GM12878 (cell line): ENCODE results near the gene FN1. TPM values are rescaled to one million over a fixed set of nuclear protein-coding genes. Genes with fewer than 3 reads are reported as not detected.

ENCODE experiments used
- ATAC-seq: fragments of 200-7000 bp; cut with Tn5 transposase; 3 replicates; pipeline ENCODE4 v1.9.1; 2020; ENCODE audit warnings: mild to moderate bottlenecking, moderate library complexity
- BruUV-seq: library from RNA; stranded (reverse); fragments of 400-500 nt; replicated peaks from 2 replicates; lab custom pipeline; 2021; lab: Mats Ljungman, UMichigan
- CTCF ChIA-PET: fragments of 300-600 bp; sonication (Branson Sonifier 250); formaldehyde crosslinking; extraction: SDS; loops from one replicate; lab custom pipeline; 2021; ENCODE audit warnings: inconsistent platforms; lab: Yijun Ruan, JAX
- POLR2A ChIA-PET: fragments of 350-600 bp; formaldehyde crosslinking; extraction: SDS; loops from one replicate; lab custom pipeline; 2021; ENCODE audit warnings: inconsistent platforms; lab: Charles Lee
- RAD21 ChIA-PET: fragments of 300-600 bp; sonication (Branson Sonifier 250); formaldehyde crosslinking; loops from one replicate; lab custom pipeline; 2023; ENCODE audit warnings: antibody characterized with exemption; ENCODE audit not compliant: unreplicated experiment; lab: Charles Lee
- SMC1A ChIA-PET: fragments of 300-600 bp; sonication (Branson Sonifier 250); formaldehyde crosslinking; loops from one replicate; lab custom pipeline; 2023; ENCODE audit not compliant: unreplicated experiment, uncharacterized antibody; lab: Charles Lee
- DNase-seq: peaks from one replicate; pipeline ENCODE4 v3.0.0-alpha.2; 2011; ENCODE audit warnings: low read depth, low spot score
- FAIRE-seq: peaks from 3 replicates; lab custom pipeline; 2011; peaks lifted over from hg19 to GRCh38; lab: Jason Lieb, UNC
- H2AFZ ChIP-seq: 2 replicates; pipeline ENCODE4 v1.6.0; 2011; ENCODE audit warnings: low read depth, low read length, control low read depth; ENCODE audit not compliant: control insufficient read depth
- H3K27ac ChIP-seq: 2 replicates; pipeline ENCODE4 v1.5.1; 2011; ENCODE audit warnings: control low read depth; ENCODE audit not compliant: control insufficient read depth, insufficient read depth
- H3K27me3 ChIP-seq, 2 experiments: replicated peaks in 1 of 2; 2 replicates each; pipeline versions ENCODE4 v1.6.0 to v1.6.1; 2011; ENCODE audit warnings: low read length in 1 of 2; ENCODE audit not compliant: control insufficient read depth in 2 of 2, insufficient read depth in 2 of 2
- H3K36me3 ChIP-seq, 2 experiments: 2 replicates each; pipeline ENCODE4 v1.5.1; 2011; ENCODE audit warnings: low read length in 1 of 2; ENCODE audit not compliant: control insufficient read depth in 2 of 2, insufficient read depth in 2 of 2
- H3K4me1 ChIP-seq: 2 replicates; pipeline ENCODE4 v1.6.1; 2011; ENCODE audit warnings: mild to moderate bottlenecking, low read length, moderate library complexity, mixed read lengths; ENCODE audit not compliant: control insufficient read depth, insufficient read depth
- H3K4me2 ChIP-seq: 2 replicates; pipeline ENCODE4 v1.6.0; 2011; ENCODE audit warnings: control low read depth; ENCODE audit not compliant: control insufficient read depth, insufficient read depth
- H3K4me3 ChIP-seq: fragments of 200-600 bp; sonication (generic); 2 replicates; pipeline ENCODE4 v1.5.1; 2016
- H3K79me2 ChIP-seq: 2 replicates; pipeline ENCODE4 v1.6.0; 2011; ENCODE audit warnings: low read length; ENCODE audit not compliant: control insufficient read depth, insufficient read depth
- H3K9ac ChIP-seq: 2 replicates; pipeline ENCODE4 v1.8.0; 2011; ENCODE audit warnings: low read length, control low read depth, mixed read lengths; ENCODE audit not compliant: control insufficient read depth, insufficient read depth
- H3K9me3 ChIP-seq: replicated peaks from 3 replicates; pipeline ENCODE4 v1.5.1; 2011; ENCODE audit warnings: mild to moderate bottlenecking, low read length; ENCODE audit not compliant: control insufficient read depth, insufficient read depth
- H4K20me1 ChIP-seq: 2 replicates; pipeline ENCODE4 v1.6.0; 2011; ENCODE audit not compliant: control insufficient read depth, insufficient read depth
- BHLHE40 ChIP-seq, 2 experiments: fragments of 450-650 bp in 1 of 2; IDR thresholded peaks; 2 replicates each; pipeline ENCODE4 v1.6.1; 2011 to 2017; ENCODE audit warnings: low read depth in 2 of 2, borderline replicate concordance in 1 of 2, improper control_type of control experiment in 1 of 2, low read length in 1 of 2, mild to moderate bottlenecking in 1 of 2
- CHD2 ChIP-seq: IDR thresholded peaks from 2 replicates; pipeline ENCODE4 v1.6.1; 2011; ENCODE audit warnings: low read depth, low read length, improper control_type of control experiment, borderline replicate concordance
- E2F4 ChIP-seq: IDR thresholded peaks from 2 replicates; pipeline ENCODE4 v1.6.1; 2012; ENCODE audit warnings: low read depth, low read length, improper control_type of control experiment
- GATAD2B ChIP-seq: fragments of 450-650 bp; conservative IDR thresholded peaks from 2 replicates; pipeline ENCODE4 v1.6.1; 2017; ENCODE audit warnings: low read depth, mild to moderate bottlenecking, moderate library complexity
- PKNOX1 ChIP-seq: fragments of 450-650 bp; IDR thresholded peaks from 2 replicates; pipeline ENCODE4 v1.6.1; 2016; ENCODE audit warnings: mild to moderate bottlenecking
- RELA ChIP-seq: fragments of 450-650 bp; IDR thresholded peaks from 2 replicates; pipeline ENCODE4 v1.8.0; 2014; ENCODE audit warnings: borderline replicate concordance; ENCODE audit not compliant: partially characterized antibody
- SUPT20H ChIP-seq: IDR thresholded peaks from 2 replicates; pipeline ENCODE4 v1.6.1; 2011; ENCODE audit warnings: low read depth, mild to moderate bottlenecking, low read length, moderate library complexity, borderline replicate concordance; ENCODE audit not compliant: control insufficient read depth
- ZBTB11 ChIP-seq: fragments of 450-650 bp; formaldehyde crosslinking; IDR thresholded peaks from 2 replicates; pipeline ENCODE4 v1.5.0; 2022; ENCODE audit warnings: mild to moderate bottlenecking, missing genetic modification characterization
- ZZZ3 ChIP-seq: IDR thresholded peaks from 2 replicates; pipeline ENCODE4 v1.6.1; 2011; ENCODE audit warnings: low read depth; ENCODE audit not compliant: control insufficient read depth, insufficient read length
- WGBS: methylation state at CpG from one replicate; pipeline ENCODE4 v1.1.6; 2016; ENCODE audit warnings: low lambda C conversion rate; ENCODE audit not compliant: insufficient replicate concordance, insufficient coverage; ENCODE audit errors: missing lambda C conversion rate; 5-methylcytosine and 5-hydroxymethylcytosine counted together
- in situ Hi-C: fragments of 300-500 bp; cut with MboI; formaldehyde crosslinking; loops from 9 replicates; pipeline ENCODE4 v1.14.3; 2018; ENCODE audit warnings: mixed read lengths
- intact Hi-C: fragments of 100-400 bp; cut with micrococcal nuclease; formaldehyde crosslinking; loops from one replicate; pipeline ENCODE4 v1.14.2; 2022; ENCODE audit not compliant: unreplicated experiment
- polyA plus RNA-seq, 11 experiments: library from polyadenylated mRNA; depleted of rRNA in 4 of 11; unstranded in 6 of 11; stranded (reverse) in 5 of 11; fragments of >200 nt; fragmentation: Nextera tagmentation in 4 of 11; fragmentation: Illumina TruSeq in 1 of 11; extraction: Ambion mirVana in 4 of 11; extraction: Trizol in 1 of 11; gene quantifications; 1 replicate in 1 of 11; 2 replicates in 10 of 11; pipeline versions ENCODE4 v1.2.1 to v1.2.3, GENCODE V29; 2011 to 2016; ENCODE audit warnings: inconsistent platforms in 2 of 11, missing spikeins in 2 of 11, low read depth in 1 of 11
- total RNA-seq, 4 experiments: library from RNA; depleted of rRNA in 3 of 4; stranded (reverse); fragments of >200 nt in 3 of 4; fragmentation: Illumina TruSeq in 1 of 4; extraction: Trizol in 1 of 4; gene quantifications; 2 replicates each; pipeline versions ENCODE4 v1.2.1 to v1.2.3, GENCODE V29; 2013 to 2021
- TF ChIP-seq, protein P1 (sequence below): fragments of 450-650 bp; IDR thresholded peaks from 2 replicates; pipeline ENCODE4 v1.6.1; 2018; ENCODE audit warnings: mild to moderate bottlenecking, low read depth, moderate library complexity; ENCODE audit not compliant: partially characterized antibody

FN1 gene
- total and polyA plus RNA-seq, 10 of the 15 experiments (the other 5 are each of a cell fraction or from before 2014, with no cell fraction given) = 0.60 to 9.4 (median 1.5) TPM

DNA sequence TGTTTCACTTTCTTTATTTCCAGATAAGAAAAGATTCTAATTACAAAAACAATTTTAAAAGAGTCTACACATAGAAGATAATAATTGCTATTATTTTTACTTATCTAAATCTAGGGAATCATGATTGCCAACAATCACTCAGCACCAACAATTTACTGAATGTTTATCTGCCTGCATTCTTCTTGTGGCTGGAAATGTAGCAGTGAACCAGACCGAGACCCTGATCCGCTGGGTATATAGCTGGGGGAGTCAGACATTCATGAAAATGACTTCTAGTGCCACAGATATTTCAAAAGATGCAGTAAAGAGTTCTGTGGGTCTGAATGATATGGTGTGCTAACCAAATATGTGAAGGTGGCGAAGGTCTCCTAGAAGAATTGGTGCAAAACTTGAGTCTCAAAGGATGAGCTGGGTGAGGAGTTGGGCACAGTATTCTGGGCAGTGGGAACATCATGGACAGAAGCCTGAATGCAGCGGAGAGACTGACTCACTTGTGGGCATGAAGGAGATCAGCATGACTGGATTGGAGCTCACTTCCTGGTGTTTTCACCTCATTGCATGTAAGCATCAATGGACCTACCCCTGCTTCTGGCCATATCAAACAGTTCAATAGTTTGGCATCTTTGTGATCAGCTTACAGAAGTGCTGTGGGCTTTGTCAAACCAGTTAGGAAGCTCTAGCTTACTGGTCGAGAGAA, 26.1 kb upstream of the FN1 start (continued):
- TF ChIP-seq SUPT20H = no peak
- TF ChIP-seq PKNOX1 = no peak

GRCh38 chr2:215460682-215461382, 25.0 kb upstream of the FN1 start:
- no peaks in the 10 kb centered on the region for H4K20me1 ChIP-seq
- no peak for ATAC-seq
- SMC1A ChIA-PET = interaction anchor here (1.0 to 1.6 kb wide), 4 partner anchors 40 to 416 kb away, joined by 3 to 4 read pairs (median 3); no protein-coding TSS in a partner anchor
- CTCF ChIA-PET = interaction anchor here (1.9 to 2.4 kb wide), 2 partner anchors 459 to 471 kb away, joined by 6 to 9 read pairs; no protein-coding TSS in a partner anchor
- H2AFZ ChIP-seq = no peak overlapping the region
- intact Hi-C loops (no loop called here), in situ Hi-C loops (loop anchor here (25.0 kb wide), 1 partner anchor 451 kb away; no protein-coding TSS in a partner anchor)
- DNase-seq = no peak
- H3K79me2 ChIP-seq = no peaks in the 10 kb centered on the region
- H3K9ac ChIP-seq = no peak overlapping the region
- 31% methylated on average over 4 of the region's 4 CpGs for WGBS
- POLR2A ChIA-PET = no interaction called here
- no peak overlapping the region for H3K4me2 ChIP-seq
- H3K27me3 ChIP-seq = no peaks in the 10 kb centered on the region
- no peak for FAIRE-seq
- H3K4me3 ChIP-seq = no peak overlapping the region
- H3K4me1 ChIP-seq = no peaks in the 10 kb centered on the region
- H3K9me3 ChIP-seq = no peaks in the 10 kb centered on the region
- H3K36me3 ChIP-seq = no peaks in the 10 kb centered on the region
- BruUV-seq = no TSS peak
- RAD21 ChIA-PET = no interaction called here
- no peak overlapping the region for H3K27ac ChIP-seq
- no peak for TF ChIP-seq ZBTB11 (CRISPR knock-in tag)
- TF ChIP-seq ZZZ3 = no peak
- TF ChIP-seq, protein P1, sequence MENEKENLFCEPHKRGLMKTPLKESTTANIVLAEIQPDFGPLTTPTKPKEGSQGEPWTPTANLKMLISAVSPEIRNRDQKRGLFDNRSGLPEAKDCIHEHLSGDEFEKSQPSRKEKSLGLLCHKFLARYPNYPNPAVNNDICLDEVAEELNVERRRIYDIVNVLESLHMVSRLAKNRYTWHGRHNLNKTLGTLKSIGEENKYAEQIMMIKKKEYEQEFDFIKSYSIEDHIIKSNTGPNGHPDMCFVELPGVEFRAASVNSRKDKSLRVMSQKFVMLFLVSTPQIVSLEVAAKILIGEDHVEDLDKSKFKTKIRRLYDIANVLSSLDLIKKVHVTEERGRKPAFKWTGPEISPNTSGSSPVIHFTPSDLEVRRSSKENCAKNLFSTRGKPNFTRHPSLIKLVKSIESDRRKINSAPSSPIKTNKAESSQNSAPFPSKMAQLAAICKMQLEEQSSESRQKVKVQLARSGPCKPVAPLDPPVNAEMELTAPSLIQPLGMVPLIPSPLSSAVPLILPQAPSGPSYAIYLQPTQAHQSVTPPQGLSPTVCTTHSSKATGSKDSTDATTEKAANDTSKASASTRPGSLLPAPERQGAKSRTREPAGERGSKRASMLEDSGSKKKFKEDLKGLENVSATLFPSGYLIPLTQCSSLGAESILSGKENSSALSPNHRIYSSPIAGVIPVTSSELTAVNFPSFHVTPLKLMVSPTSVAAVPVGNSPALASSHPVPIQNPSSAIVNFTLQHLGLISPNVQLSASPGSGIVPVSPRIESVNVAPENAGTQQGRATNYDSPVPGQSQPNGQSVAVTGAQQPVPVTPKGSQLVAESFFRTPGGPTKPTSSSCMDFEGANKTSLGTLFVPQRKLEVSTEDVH = no peak
- no peak for TF ChIP-seq GATAD2B
- TF ChIP-seq E2F4 = no peak
- no peak for TF ChIP-seq RELA
- no peak for TF ChIP-seq CHD2
- TF ChIP-seq BHLHE40 (IDR thresholded peaks at IDR 0.05; ENCODE audit: borderline replicate concordance in 1 of 2, low read depth in 2 of 2, low read length in 1 of 2) = no peak
